WI38 (cell line): Measurements from ENCODE around the gene CPEB1.

Experiments used
- H3K4me3 ChIP-seq: 2 replicates; pipeline ENCODE4 v1.5.1; 2011; ENCODE audit warnings: low read depth, mild to moderate bottlenecking, control low read depth, low read length
- CTCF ChIP-seq: IDR thresholded peaks from 2 replicates; pipeline ENCODE4 v1.5.1; 2012; ENCODE audit warnings: low read depth, mild to moderate bottlenecking, control low read depth, low read length

CPEB1 gene

GRCh38 chr15:82558502-82558901 lies 88.7 kb downstream of the CPEB1 start:
- no peak overlapping the region for H3K4me3 ChIP-seq
- no peak for TF ChIP-seq CTCF

GRCh38 chr15:82556315-82557035 lies 90.7 kb downstream of the CPEB1 start:
- no peak overlapping the region for H3K4me3 ChIP-seq
- TF ChIP-seq CTCF, result no peak

GRCh38 chr15:82554849-82555248 lies 92.3 kb downstream of the CPEB1 start:
- no peak for TF ChIP-seq CTCF

GRCh38 chr15:82554351-82554750 lies 92.8 kb downstream of the CPEB1 start:
- H3K4me3 ChIP-seq, result no peak overlapping the region
- no peak for TF ChIP-seq CTCF

More at GRCh38 chr15:82554849-82555248, 92.3 kb downstream of the CPEB1 start:
- H3K4me3 ChIP-seq, result no peak overlapping the region

- no peak for TF ChIP-seq CTCF
- no peak overlapping the region for H3K4me3 ChIP-seq
Measured at GRCh38 chr15:82553846-82554245, 93.3 kb downstream of the CPEB1 start.

- no peak overlapping the region for H3K4me3 ChIP-seq
- no peak for TF ChIP-seq CTCF
Measured at GRCh38 chr15:82552861-82553260, 94.3 kb downstream of the CPEB1 start.

- H3K4me3 ChIP-seq, result no peak overlapping the region
- TF ChIP-seq CTCF, result no peak
Measured at GRCh38 chr15:82551646-82552247, 95.4 kb downstream of the CPEB1 start.
